GM06990 (cell line): ENCODE data around the gene GIMAP2.

ENCODE experiments used
- DNase-seq: peaks from one replicate; pipeline ENCODE4 v3.0.0-alpha.2; 2011; ENCODE audit not compliant: insufficient read length; ENCODE audit errors: extremely low read depth
- H3K27me3 ChIP-seq: replicated peaks from 2 replicates; pipeline ENCODE4 v1.6.0; 2011; ENCODE audit warnings: low read length; ENCODE audit not compliant: control insufficient read depth, insufficient read depth
- H3K36me3 ChIP-seq: 2 replicates; pipeline ENCODE4 v1.5.1; 2011; ENCODE audit warnings: low read length; ENCODE audit not compliant: control insufficient read depth, insufficient read depth
- H3K4me3 ChIP-seq: replicated peaks from 2 replicates; pipeline ENCODE4 v1.5.1; 2011; ENCODE audit warnings: low read depth, mild to moderate bottlenecking, control low read depth, low read length
- CTCF ChIP-seq: IDR thresholded peaks from 2 replicates; pipeline ENCODE4 v1.5.1; 2011; ENCODE audit warnings: low read length, control low read depth, mild to moderate bottlenecking, inconsistent platforms; ENCODE audit not compliant: insufficient read depth, poor library complexity, severe bottlenecking

Gene GIMAP2

GRCh38 chr7:150737265-150738055 lies 52.0 kb downstream of the GIMAP2 start, which contains the start of gene GIMAP5:
TSS of gene GIMAP5 (plus strand) at chr7:150737418. CDS start at chr7:150740885, 3,467 bp downstream.
- no peak for TF ChIP-seq CTCF
- Histone ChIP-seq H3K27me3 (no peaks in the 10 kb centered on the region), H3K36me3 (peaks cover 4% of the 10 kb centered on the region), H3K4me3 (peak within 1 kb of the TSS; percentile 77)
- peak; percentile 48 for DNase-seq

- peaks cover 4% of the 10 kb centered on the region for H3K36me3 ChIP-seq
- no peaks in the 10 kb centered on the region for H3K27me3 ChIP-seq
- no peak for DNase-seq
- H3K4me3 ChIP-seq, result peak overlapping the region; percentile 77
- no peak for TF ChIP-seq CTCF
Measured at GRCh38 chr7:150738092-150738491, 52.6 kb downstream of the GIMAP2 start.

- peaks cover 7% of the 10 kb centered on the region for H3K36me3 ChIP-seq
- TF ChIP-seq CTCF, result no peak
- DNase-seq, result no peak
- no peaks in the 10 kb centered on the region for H3K27me3 ChIP-seq
- H3K4me3 ChIP-seq, result peak overlapping the region; percentile 77
Measured at GRCh38 chr7:150738591-150739001, 53.1 kb downstream of the GIMAP2 start.

GRCh38 chr7:150739033-150739432 lies 53.5 kb downstream of the GIMAP2 start:
- no peaks in the 10 kb centered on the region for H3K27me3 ChIP-seq
- H3K36me3 ChIP-seq, result peaks cover 9% of the 10 kb centered on the region
- peak; percentile 10 for TF ChIP-seq CTCF
- H3K4me3 ChIP-seq, result peak overlapping the region; percentile 77
- DNase-seq, result no peak

GRCh38 chr7:150740053-150740452 lies 54.5 kb downstream of the GIMAP2 start:
- DNase-seq, result no peak
- no peak for TF ChIP-seq CTCF
- Histone ChIP-seq H3K36me3 (peaks cover 14% of the 10 kb centered on the region), H3K4me3 (peak overlapping the region; percentile 77), H3K27me3 (no peaks in the 10 kb centered on the region)
